ENCODE data around the gene PLCD1.
A peak's percentile ranks its signal among the peaks of the same experiment; 100 is the strongest.

Gene PLCD1

DNA sequence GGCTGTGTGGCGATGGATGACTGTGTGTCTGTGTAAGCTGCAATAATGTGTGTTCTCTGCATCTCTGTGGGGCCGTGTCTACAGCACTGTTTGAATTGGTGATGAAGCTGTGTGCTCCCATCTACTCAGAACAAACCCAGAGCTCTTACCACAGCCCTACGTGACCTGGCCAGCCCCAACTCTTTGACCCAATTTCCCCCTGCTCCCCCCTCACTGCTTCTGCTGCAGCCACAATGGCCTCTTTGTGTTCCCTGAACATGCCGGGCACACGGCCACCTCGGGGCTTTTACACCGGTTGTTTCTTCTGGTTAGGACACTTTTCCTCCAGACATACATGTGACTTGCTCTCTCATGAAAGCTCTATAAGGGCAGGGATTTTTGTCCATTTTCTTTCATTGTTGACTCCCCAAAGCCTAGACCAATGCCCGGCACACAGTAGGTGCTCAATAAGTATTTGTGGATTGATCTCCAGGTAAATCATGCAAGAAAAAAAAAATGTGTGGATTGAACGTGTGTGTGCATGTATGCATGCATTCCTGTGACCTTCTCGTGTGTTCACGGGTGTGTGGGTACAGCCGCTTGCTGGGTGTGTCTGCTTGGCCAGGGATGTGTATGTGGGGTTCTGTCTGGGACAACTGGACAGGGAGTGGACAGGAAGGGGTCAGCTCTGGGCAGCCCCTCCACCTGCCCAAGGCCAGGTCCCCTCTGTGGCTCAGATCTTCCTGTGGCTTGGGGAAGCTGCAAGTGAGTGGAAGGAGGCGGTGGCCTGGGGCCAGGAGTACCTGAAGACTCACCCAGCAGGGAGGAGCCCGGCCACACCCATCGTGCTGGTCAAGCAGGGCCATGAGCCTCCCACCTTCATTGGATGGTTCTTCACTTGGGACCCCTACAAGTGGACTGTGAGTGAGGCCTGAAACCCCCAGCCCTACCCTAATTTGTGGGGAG lies 24.1 kb downstream of the PLCD1 start:
- H3K4me3 ChIP-seq (ENCODE audit: low read length): no peak overlapping the region
- H3F3A ChIP-seq (ENCODE audit: insufficient read depth, low read length): no peaks in the 10 kb centered on the region
- DNase-seq: no peak
- H3K79me2 ChIP-seq (ENCODE audit: low read length): no peaks in the 10 kb centered on the region
- H3K27ac ChIP-seq (ENCODE audit: low read length): no peak overlapping the region
- H3K4me1 ChIP-seq (ENCODE audit: low read length): no peaks in the 10 kb centered on the region
- no peaks in the 10 kb centered on the region for H3K27me3 ChIP-seq (replicated peaks; ENCODE audit: insufficient read depth, low read length)
- no peaks in the 10 kb centered on the region for H3K36me3 ChIP-seq (replicated peaks; ENCODE audit: insufficient read depth, low read length)
- no peak for TF ChIP-seq EZH2 (optimal IDR thresholded peaks at IDR 0.05; ENCODE audit: low read depth, low read length)
- TF ChIP-seq, protein P1, sequence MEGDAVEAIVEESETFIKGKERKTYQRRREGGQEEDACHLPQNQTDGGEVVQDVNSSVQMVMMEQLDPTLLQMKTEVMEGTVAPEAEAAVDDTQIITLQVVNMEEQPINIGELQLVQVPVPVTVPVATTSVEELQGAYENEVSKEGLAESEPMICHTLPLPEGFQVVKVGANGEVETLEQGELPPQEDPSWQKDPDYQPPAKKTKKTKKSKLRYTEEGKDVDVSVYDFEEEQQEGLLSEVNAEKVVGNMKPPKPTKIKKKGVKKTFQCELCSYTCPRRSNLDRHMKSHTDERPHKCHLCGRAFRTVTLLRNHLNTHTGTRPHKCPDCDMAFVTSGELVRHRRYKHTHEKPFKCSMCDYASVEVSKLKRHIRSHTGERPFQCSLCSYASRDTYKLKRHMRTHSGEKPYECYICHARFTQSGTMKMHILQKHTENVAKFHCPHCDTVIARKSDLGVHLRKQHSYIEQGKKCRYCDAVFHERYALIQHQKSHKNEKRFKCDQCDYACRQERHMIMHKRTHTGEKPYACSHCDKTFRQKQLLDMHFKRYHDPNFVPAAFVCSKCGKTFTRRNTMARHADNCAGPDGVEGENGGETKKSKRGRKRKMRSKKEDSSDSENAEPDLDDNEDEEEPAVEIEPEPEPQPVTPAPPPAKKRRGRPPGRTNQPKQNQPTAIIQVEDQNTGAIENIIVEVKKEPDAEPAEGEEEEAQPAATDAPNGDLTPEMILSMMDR (IDR thresholded peaks at IDR 0.05; ENCODE audit: low read length): no peak
- no peak for TF ChIP-seq EZH2phosphoT487 (IDR thresholded peaks at IDR 0.05; ENCODE audit: low read length)
- H3K9ac ChIP-seq (ENCODE audit: low read length): no peak overlapping the region
- no peaks in the 10 kb centered on the region for H3K9me2 ChIP-seq (replicated peaks; ENCODE audit: insufficient read depth, low read length)
- no peak overlapping the region for H3K4me2 ChIP-seq (ENCODE audit: low read depth, low read length)
- H3K9me3 ChIP-seq (replicated peaks; ENCODE audit: insufficient read depth, low read length): no peaks in the 10 kb centered on the region
- no peak overlapping the region for H2AFZ ChIP-seq (ENCODE audit: low read length)
- H4K20me1 ChIP-seq (ENCODE audit: insufficient read depth, low read length): no peaks in the 10 kb centered on the region

- Histone ChIP-seq H3K4me3 (ENCODE audit: low read length) (no peak overlapping the region), H4K20me1 (ENCODE audit: insufficient read depth, low read length) (no peaks in the 10 kb centered on the region), H3K27me3 (replicated peaks; ENCODE audit: insufficient read depth, low read length) (no peaks in the 10 kb centered on the region), H3K9me3 (replicated peaks; ENCODE audit: insufficient read depth, low read length) (no peaks in the 10 kb centered on the region), H3K4me2 (ENCODE audit: low read depth, low read length) (no peak overlapping the region), H3K79me2 (ENCODE audit: low read length) (no peaks in the 10 kb centered on the region), H3F3A (ENCODE audit: insufficient read depth, low read length) (no peaks in the 10 kb centered on the region), H3K36me3 (replicated peaks; ENCODE audit: insufficient read depth, low read length) (no peaks in the 10 kb centered on the region), H2AFZ (ENCODE audit: low read length) (no peak overlapping the region), H3K27ac (ENCODE audit: low read length) (no peak overlapping the region), H3K4me1 (ENCODE audit: low read length) (no peaks in the 10 kb centered on the region), H3K9me2 (replicated peaks; ENCODE audit: insufficient read depth, low read length) (no peaks in the 10 kb centered on the region), H3K9ac (ENCODE audit: low read length) (no peak overlapping the region)
- DNase-seq: peak; percentile 27
- no peak for TF ChIP-seq EZH2phosphoT487 (IDR thresholded peaks at IDR 0.05; ENCODE audit: low read length)
- TF ChIP-seq, protein P1 (IDR thresholded peaks at IDR 0.05; ENCODE audit: low read length): peak; percentile 63
Observed at GRCh38 chr3:38004415-38005075, 24.9 kb downstream of the PLCD1 start.

DNA sequence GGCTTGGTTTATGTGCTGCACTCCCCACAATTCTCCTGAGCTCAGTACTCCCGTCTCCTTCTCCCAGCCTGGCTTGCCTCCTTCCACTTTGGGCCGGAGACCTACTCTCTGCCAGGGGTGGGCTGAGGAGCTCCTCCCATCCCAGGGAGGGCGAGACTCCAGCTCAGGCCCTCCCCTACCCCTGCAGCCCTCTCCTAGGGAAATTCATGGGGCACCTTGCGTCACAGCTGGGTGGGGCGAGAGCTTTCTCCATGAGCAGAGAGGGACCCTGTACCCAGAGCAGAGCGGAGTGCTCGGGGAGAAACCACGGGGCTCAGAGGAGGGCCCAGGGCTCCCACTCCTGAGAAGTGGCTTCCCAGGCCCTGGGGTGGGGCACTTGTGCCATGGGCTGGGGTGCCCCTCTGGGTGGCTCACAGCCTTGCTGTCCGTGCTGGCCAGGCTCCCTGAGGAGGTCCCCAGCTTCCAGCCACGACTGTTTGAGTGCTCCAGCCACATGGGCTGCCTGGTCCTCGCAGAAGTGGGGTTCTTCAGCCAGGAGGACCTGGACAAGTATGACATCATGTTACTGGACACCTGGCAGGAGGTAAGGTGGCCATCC lies 25.5 kb downstream of the PLCD1 start:
- Histone ChIP-seq H3K4me1 (ENCODE audit: low read length) (peaks cover 3% of the 10 kb centered on the region; the same call in 1 of the 2 replicates), H3K79me2 (ENCODE audit: low read length) (no peaks in the 10 kb centered on the region), H3K4me3 (ENCODE audit: low read length) (no peak overlapping the region), H3F3A (ENCODE audit: insufficient read depth, low read length) (no peaks in the 10 kb centered on the region), H3K27me3 (replicated peaks; ENCODE audit: insufficient read depth, low read length) (no peaks in the 10 kb centered on the region), H3K9me3 (replicated peaks; ENCODE audit: insufficient read depth, low read length) (no peaks in the 10 kb centered on the region), H4K20me1 (ENCODE audit: insufficient read depth, low read length) (no peaks in the 10 kb centered on the region), H3K36me3 (replicated peaks; ENCODE audit: insufficient read depth, low read length) (no peaks in the 10 kb centered on the region), H3K4me2 (ENCODE audit: low read depth, low read length) (no peak overlapping the region), H3K9me2 (replicated peaks; ENCODE audit: insufficient read depth, low read length) (no peaks in the 10 kb centered on the region), H3K9ac (ENCODE audit: low read length) (no peak overlapping the region), H3K27ac (ENCODE audit: low read length) (no peak overlapping the region), H2AFZ (ENCODE audit: low read length) (no peak overlapping the region)
- no peak for DNase-seq
- TF ChIP-seq EZH2phosphoT487 (IDR thresholded peaks at IDR 0.05; ENCODE audit: low read length) (no peak), EZH2 (optimal IDR thresholded peaks at IDR 0.05; ENCODE audit: low read depth, low read length) (no peak)
- TF ChIP-seq, protein P1 (IDR thresholded peaks at IDR 0.05; ENCODE audit: low read length): no peak

All from MM.1S (cell line).